GM12873 (cell line): Measurements from ENCODE around the gene PLAA.
A peak's percentile ranks its signal among the peaks of the same experiment; 100 is the strongest.

Experiments
- TF ChIP-seq, protein P1 (sequence below): IDR thresholded peaks from 2 replicates; pipeline ENCODE4 v1.5.1; 2012; ENCODE audit warnings: low read depth, mild to moderate bottlenecking, moderate library complexity, low read length, control low read depth; ENCODE audit not compliant: insufficient read depth; ENCODE audit errors: missing control alignments

The PLAA gene

DNA sequence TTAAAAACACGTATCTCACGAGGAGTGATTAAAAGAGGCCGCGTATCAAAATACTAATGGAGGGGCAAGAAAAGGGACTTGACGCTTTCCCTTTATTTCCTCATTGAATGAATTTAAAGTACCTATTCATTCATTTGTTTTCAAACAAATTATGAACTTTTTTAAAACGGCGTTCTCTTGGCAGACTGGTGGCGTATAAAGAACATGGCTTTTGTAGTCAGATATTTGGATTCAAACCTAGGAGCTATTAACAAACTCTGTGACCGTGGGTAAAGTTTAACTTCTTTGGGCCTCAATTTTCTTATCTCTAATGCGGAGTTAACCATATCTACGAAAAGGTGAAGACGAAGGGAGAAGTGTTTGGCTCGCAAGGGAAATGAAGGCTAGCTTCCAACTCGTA, 55.3 kb downstream of the PLAA start:
- TF ChIP-seq, protein P1, sequence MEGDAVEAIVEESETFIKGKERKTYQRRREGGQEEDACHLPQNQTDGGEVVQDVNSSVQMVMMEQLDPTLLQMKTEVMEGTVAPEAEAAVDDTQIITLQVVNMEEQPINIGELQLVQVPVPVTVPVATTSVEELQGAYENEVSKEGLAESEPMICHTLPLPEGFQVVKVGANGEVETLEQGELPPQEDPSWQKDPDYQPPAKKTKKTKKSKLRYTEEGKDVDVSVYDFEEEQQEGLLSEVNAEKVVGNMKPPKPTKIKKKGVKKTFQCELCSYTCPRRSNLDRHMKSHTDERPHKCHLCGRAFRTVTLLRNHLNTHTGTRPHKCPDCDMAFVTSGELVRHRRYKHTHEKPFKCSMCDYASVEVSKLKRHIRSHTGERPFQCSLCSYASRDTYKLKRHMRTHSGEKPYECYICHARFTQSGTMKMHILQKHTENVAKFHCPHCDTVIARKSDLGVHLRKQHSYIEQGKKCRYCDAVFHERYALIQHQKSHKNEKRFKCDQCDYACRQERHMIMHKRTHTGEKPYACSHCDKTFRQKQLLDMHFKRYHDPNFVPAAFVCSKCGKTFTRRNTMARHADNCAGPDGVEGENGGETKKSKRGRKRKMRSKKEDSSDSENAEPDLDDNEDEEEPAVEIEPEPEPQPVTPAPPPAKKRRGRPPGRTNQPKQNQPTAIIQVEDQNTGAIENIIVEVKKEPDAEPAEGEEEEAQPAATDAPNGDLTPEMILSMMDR: no peak

DNA sequence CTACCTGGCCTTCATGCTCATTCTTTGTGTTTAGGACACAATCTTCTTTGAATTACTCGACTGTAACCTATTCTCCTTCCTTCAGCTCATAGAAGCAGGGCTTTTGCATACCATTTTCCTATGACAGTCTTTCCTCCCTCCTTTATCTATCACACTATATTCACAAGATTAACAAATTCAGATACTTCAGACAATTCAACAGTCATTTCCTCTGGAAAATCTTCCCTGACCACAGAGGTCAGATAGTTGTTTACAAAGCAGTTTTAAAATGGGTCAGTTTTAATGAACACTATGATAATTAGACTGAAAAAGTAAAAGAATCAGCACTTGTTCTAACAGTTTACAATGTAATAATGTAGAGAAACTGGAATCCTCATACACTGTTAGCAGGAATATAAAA, 58.8 kb downstream of the PLAA start:
- TF ChIP-seq, protein P1: no peak

DNA sequence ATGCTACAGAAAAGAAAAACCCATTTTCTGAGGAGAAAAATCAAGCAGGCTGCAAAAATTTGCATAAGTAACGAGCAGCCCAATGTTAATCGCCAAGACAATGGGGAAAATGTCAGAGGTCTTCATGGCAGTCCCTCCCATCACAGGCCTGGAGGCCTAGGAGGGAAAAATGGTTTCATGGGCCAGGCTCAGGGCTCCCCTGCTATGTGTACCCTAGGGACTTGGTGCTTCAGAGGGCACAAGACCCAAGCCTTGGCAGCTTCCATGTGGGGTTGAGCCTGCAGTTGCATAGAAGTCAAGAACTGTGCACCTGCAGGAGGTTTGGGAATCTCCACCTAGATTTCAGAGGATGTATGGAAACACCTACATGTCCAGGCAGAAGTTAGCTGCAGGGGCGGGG, 64.9 kb downstream of the PLAA start:
- TF ChIP-seq, protein P1: no peak

DNA sequence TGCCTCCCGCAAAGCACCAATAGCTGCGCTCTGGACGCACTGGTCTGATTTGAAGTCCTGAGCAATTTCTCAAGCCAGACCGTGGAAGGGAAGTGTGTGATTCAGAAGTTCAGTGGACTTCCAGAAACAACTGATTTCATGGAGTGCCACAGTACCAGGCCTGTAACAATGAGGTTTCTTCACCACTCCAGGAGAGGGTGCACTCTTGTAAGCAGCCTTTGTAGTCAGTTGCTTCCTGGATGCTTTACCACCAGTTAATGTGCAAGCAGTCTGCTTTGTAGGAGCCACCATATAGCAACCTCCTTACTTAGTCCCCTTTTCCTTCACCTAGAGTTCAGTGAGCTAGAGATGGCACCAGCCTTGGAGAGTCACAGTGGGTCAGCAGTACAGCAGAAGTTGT, 66.8 kb downstream of the PLAA start:
- TF ChIP-seq, protein P1: no peak

DNA sequence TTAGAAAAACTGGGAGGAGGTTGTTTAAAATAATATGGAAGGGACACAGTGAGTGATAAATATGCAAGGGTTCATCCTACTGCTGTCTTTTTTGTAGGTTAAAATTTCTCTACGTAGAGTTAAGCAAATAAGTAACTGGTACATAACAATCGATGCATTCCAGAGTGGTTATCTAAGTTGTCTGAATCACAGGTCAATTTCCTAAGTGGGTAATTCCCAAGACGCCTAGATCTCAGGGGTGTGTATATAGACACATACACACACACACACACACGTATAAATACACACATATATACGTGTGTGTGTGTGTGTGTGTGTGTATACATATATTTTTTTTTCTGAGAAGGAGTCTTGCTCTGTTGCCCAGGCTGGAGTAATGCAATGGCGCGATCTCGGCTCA, 76.8 kb downstream of the PLAA start:
- TF ChIP-seq, protein P1: no peak

DNA sequence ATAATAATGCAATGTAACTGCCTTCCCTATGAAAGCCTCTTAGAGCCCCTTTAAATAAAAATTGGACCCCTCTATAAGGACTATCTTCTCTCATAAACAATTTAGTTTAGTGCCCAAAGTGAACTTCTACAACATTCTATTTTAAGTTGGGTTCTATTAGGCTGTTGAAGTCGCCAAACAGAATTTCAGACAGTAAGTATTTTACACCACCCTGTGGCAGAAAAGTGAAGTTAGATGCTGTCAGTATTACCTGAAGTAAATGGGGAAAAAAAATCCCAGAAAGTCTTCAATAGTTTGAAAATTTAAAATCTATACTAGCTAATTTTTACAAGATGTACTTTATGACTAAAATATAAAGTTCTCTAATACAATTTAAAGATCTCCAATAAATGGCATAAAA, 84.0 kb downstream of the PLAA start:
- TF ChIP-seq, protein P1: peak; percentile 38

DNA sequence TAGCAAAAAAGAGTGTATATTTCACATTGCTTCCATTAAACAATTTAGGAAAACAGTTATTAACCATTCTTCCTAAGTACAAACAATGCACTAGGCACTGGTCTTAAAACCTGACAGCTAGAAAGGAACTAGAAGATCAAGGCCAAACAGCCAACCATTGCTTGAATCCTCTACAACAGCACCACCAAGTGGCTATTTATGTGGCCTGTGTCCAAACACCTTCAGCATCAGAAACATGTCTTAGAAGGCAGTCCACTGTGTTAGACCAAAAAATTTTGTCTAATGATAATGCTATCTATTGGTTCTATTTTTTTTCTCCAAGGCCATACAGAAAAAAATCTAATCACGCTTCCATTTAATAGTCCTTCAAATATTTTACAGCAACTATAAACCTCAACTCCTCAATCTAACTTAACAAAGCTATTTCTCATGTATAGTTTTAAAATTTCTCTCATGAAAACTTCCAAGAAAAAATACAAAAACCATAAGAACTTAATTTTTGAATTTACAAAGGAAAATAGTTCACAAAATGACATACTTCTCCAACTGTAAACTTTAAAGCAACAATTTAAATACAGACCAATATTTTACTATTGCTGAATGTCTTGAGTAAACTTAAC, 90.5 kb downstream of the PLAA start:
- TF ChIP-seq, protein P1: peak; percentile 75
